ENCODE results near the gene OXA1L. TPM values are rescaled to one million over a fixed set of nuclear protein-coding genes. Genes with fewer than 3 reads are reported as not detected.

OXA1L gene
- total and polyA plus RNA-seq, 4 donors: 60.0 to 123 (median 72.1) TPM

DNA sequence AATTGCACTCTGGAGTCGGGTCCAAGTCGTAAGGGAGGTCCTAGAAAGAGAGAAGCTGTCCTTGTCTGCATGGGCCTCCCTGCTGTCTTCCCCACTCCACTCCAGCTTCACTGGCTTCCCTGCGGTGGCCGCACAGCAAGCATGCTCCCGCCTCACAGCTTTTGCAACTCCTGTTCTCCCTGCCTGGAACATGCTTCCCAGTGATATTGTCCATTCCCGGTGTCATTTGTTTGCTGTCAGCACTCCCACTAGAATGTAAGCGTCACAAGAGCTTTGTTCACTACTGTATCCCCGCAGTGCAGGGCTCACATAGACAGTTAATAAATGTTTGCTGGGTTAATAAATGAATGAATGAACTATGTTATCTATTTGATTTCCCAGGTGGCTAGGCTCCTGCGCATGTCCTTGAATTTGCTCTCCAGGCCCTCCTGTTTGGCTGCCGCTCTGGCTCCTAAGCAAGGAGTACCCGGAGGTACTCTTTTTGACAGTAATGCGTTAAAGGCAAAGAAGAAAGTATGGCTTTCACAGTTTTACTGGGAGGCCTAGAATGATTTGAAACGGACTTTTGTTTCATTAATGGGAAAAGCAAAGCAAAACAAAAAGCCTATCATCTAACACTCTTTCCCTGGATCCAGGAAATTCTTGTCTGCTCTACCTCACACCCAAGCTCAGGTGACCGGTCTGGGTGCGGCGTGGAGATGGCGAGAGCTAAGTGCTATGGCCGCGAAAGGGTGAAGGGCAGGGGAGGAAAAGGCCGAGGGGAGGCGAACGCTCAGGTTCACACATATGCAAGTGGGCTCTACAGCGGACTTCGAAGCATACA is 54.9 kb downstream of the OXA1L start:
- DNase-seq (no peak), ATAC-seq (ENCODE audit: low FRiP score) (no peak)
- WGBS, 2 donors: 88 to 90% methylated on average over 24 of the region's 24 CpGs
- Histone ChIP-seq H3K9me3 (ENCODE audit: control insufficient read depth, low read length) (no peaks in the 10 kb centered on the region), H3K36me3 (ENCODE audit: control insufficient read depth in 1 of 2, insufficient read depth in 2 of 2, low read length in 1 of 2) (no peaks in the 10 kb centered on the region), H3K4me3 (ENCODE audit: low read length in 2 of 2) (no peak overlapping the region), H3K27ac (ENCODE audit: low read depth in 1 of 2, low read length in 2 of 2) (peak overlapping the region in 1 of 2 donors; percentile 29), H3K27me3 (ENCODE audit: control insufficient read depth in 1 of 2, insufficient read depth in 2 of 2, low read length in 1 of 2) (no peaks in the 10 kb centered on the region), H3K4me1 (ENCODE audit: control insufficient read depth in 1 of 2, insufficient read depth in 2 of 2, low read length in 2 of 2) (peaks cover 0 to 3% of the 10 kb centered on the region in 2 donors)
- intact Hi-C loops (cut with DNase I): loop anchor here in 1 of 2 donors (2.0 kb wide), 1 partner anchor 31 kb away; no protein-coding TSS in a partner anchor

DNA sequence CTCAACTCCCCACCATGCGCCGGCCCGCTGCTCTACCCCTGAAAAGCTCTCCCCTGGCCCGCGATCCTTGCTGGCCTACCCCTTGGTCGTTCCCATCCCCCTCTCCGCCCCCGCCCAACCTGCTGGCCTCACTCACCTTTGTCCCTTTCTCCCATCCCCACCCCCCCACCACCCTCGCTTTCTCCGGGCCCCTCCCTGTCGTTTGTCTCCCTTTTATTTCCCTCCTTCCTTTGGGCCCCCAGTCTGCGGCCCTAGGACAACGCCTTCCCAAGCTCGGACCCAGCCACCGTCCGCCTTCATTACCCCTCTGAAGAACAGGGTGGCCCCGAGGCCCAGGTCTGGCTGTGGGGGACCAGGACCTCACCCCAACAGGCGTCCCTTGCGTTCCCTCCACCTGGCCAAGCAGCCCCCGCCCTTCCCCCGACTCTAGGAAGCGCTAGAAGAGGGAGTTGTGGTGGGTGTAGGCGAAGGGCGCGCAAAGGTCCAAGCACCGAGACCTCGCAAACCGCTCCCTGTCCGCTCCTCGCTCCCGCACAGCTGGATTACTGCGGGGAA is 55.6 kb downstream of the OXA1L start:
- DNase-seq (peak in 1 of 2 donors; percentile 78), ATAC-seq (ENCODE audit: low FRiP score) (peak; percentile 5)
- intact Hi-C loops (cut with DNase I): loop anchor here in 1 of 2 donors (2.0 kb wide), 1 partner anchor 31 kb away; no protein-coding TSS in a partner anchor
- Histone ChIP-seq H3K27ac (ENCODE audit: low read depth in 1 of 2, low read length in 2 of 2) (peak overlapping the region in 1 of 2 donors; percentile 67), H3K27me3 (ENCODE audit: control insufficient read depth in 1 of 2, insufficient read depth in 2 of 2, low read length in 1 of 2) (no peaks in the 10 kb centered on the region), H3K9me3 (ENCODE audit: control insufficient read depth, low read length) (no peaks in the 10 kb centered on the region), H3K4me1 (ENCODE audit: control insufficient read depth in 1 of 2, insufficient read depth in 2 of 2, low read length in 2 of 2) (peaks cover 0 to 3% of the 10 kb centered on the region in 2 donors), H3K36me3 (ENCODE audit: control insufficient read depth in 1 of 2, insufficient read depth in 2 of 2, low read length in 1 of 2) (no peaks in the 10 kb centered on the region), H3K4me3 (ENCODE audit: low read length in 2 of 2) (no peak overlapping the region)
- WGBS, 2 donors: 64 to 69% methylated on average over 29 to 32 of the region's 32 CpGs

Other genes starting within 250 kb of the OXA1L start
- 100 to 1,000 TPM; 143 to 149 TPM for gene DAD1, start 177.5 kb upstream of the OXA1L start, total RNA-seq
- gene DAD1, start 177.5 kb upstream of the OXA1L start, polyA plus RNA-seq: 100 to 1,000 TPM; 240 to 309 TPM
- gene ABHD4, start 168.4 kb upstream of the OXA1L start, total RNA-seq: 10 to 100 TPM; 44.8 to 47.4 TPM
- 10 to 100 TPM; 20.3 to 41.6 TPM for gene ABHD4, start 168.4 kb upstream of the OXA1L start, polyA plus RNA-seq
- not detected for gene OR6J1, start 122.3 kb upstream of the OXA1L start, total RNA-seq
- not detected for gene OR6J1, start 122.3 kb upstream of the OXA1L start, polyA plus RNA-seq
- gene SLC7A7, start 48.7 kb downstream of the OXA1L start, total RNA-seq: 10 to 100 TPM; 16.7 TPM
- 10 to 100 TPM; 15.4 to 44.2 TPM for gene SLC7A7, start 48.7 kb downstream of the OXA1L start, polyA plus RNA-seq
- gene MRPL52, start 63.2 kb downstream of the OXA1L start, total RNA-seq: 10 to 100 TPM; 37.2 to 49.1 TPM
- gene MRPL52, start 63.2 kb downstream of the OXA1L start, polyA plus RNA-seq: 10 to 100 TPM; 47.3 to 56.0 TPM
- 100 to 1,000 TPM; 206 to 250 TPM for gene MMP14, start 69.9 kb downstream of the OXA1L start, total RNA-seq
- gene MMP14, start 69.9 kb downstream of the OXA1L start, polyA plus RNA-seq: 10 to 100 TPM; 29.8 to 99.2 TPM
- gene LRP10, start 105.1 kb downstream of the OXA1L start, total RNA-seq: 100 to 1,000 TPM; 161 to 187 TPM
- 100 to 1,000 TPM in 1 of 2 donors, 10 to 100 TPM in 1; 53.0 to 134 TPM for gene LRP10, start 105.1 kb downstream of the OXA1L start, polyA plus RNA-seq
- gene REM2, start 116.5 kb downstream of the OXA1L start, total RNA-seq: under 1 TPM; 0.36 to 0.75 TPM
- gene REM2, start 116.5 kb downstream of the OXA1L start, polyA plus RNA-seq: under 1 TPM in 1 of 2 donors, not detected in 1; 0.92 TPM
- 10 to 100 TPM; 65.4 to 72.6 TPM for gene RBM23, start 152.5 kb downstream of the OXA1L start, total RNA-seq
- gene RBM23, start 152.5 kb downstream of the OXA1L start, polyA plus RNA-seq: 10 to 100 TPM; 19.9 to 54.3 TPM
- gene PRMT5, start 162.7 kb downstream of the OXA1L start, total RNA-seq: 10 to 100 TPM; 32.0 to 36.5 TPM
- gene PRMT5, start 162.7 kb downstream of the OXA1L start, polyA plus RNA-seq: 10 to 100 TPM; 27.7 to 36.2 TPM
- 10 to 100 TPM; 19.7 to 33.9 TPM for gene HAUS4, start 190.4 kb downstream of the OXA1L start, total RNA-seq
- gene HAUS4, start 190.4 kb downstream of the OXA1L start, polyA plus RNA-seq: 10 to 100 TPM; 39.5 to 62.7 TPM
- gene AJUBA, start 215.9 kb downstream of the OXA1L start, total RNA-seq: 10 to 100 TPM; 12.9 to 16.2 TPM
- gene AJUBA, start 215.9 kb downstream of the OXA1L start, polyA plus RNA-seq: 1 to 10 TPM; 2.2 to 3.8 TPM
- 1 to 10 TPM; 5.5 to 8.6 TPM for gene C14orf93, start 243.5 kb downstream of the OXA1L start, total RNA-seq
- gene C14orf93, start 243.5 kb downstream of the OXA1L start, polyA plus RNA-seq: 10 to 100 TPM in 1 of 2 donors, 1 to 10 TPM in 1; 8.8 to 11.0 TPM

All from aorta (tissue), 5 donors.